T-helper 2 cell (primary cell): ENCODE results near the gene TERF2IP.
A peak's percentile ranks its signal among the peaks of the same experiment; 100 is the strongest.

Experiments
- DNase-seq, 5 experiments: peaks; one replicate each; pipeline versions ENCODE4 v3.0.0 to v3.0.0-alpha.2; 2012 to 2022
- total RNA-seq, 2 donors: gene quantifications; one replicate each; lab custom pipeline; 2026; lab: John Stamatoyannopoulos, UW

The TERF2IP gene, protein sequence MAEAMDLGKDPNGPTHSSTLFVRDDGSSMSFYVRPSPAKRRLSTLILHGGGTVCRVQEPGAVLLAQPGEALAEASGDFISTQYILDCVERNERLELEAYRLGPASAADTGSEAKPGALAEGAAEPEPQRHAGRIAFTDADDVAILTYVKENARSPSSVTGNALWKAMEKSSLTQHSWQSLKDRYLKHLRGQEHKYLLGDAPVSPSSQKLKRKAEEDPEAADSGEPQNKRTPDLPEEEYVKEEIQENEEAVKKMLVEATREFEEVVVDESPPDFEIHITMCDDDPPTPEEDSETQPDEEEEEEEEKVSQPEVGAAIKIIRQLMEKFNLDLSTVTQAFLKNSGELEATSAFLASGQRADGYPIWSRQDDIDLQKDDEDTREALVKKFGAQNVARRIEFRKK
- 152 to 173 reads per million in 2 donors for total RNA-seq

GRCh38 chr16:75647492-75648264 lies at the start of gene TERF2IP, which contains the start of gene KARS1:
Gene TERF2IP, plus strand, starts transcription at chr16:75647773. Its CDS starts 110 bp downstream, at chr16:75647883.
Gene KARS1, minus strand, starts transcription at chr16:75647665. Its CDS starts 26 bp downstream, at chr16:75647639.
- DNase-seq, result peak; percentile 89 to 98 (median 93)

DNA sequence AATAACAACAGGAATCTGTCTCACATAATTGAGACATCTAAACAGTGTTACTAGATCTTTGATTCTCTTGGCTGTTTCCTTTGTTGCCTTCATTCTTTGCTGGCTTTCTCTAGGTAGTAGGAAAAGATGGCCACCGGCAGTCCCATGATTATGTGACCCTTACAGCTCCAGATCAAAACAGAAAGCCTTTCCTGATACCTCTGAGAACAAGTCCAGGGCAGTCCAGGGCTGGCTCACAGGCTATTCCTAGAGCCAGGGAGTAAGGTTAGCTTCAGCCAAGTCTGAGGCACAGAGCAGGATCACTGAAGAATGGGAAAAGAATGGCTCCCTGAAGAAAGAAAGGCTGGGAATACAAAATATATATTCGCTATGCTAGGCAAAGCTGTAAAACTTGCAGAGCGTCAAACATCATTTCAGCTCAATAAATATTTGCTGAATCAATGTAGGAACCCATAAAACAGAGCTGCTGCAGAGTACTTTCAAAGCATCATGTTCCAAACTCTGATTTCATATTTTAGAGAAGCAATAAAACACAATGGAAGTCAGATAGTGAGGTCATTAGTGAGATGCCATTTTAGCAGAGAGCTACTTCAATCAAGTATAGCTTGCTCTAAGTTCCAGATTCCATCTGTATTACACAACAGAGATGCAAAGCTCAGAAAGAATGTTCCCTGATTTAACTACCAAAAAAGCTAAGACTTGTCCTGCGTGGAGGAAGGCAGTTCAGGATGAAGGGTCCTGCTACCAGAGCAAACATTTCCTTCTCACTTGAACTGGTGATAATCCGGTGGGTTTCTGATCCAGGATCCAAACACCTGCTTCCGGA lies 47.9 kb upstream of the TERF2IP start:
- DNase-seq, result no peak

GRCh38 chr16:75603241-75603640 lies 44.3 kb upstream of the TERF2IP start:
- DNase-seq, result no peak

GRCh38 chr16:75606507-75606906 lies 41.1 kb upstream of the TERF2IP start:
- DNase-seq, result no peak

DNA sequence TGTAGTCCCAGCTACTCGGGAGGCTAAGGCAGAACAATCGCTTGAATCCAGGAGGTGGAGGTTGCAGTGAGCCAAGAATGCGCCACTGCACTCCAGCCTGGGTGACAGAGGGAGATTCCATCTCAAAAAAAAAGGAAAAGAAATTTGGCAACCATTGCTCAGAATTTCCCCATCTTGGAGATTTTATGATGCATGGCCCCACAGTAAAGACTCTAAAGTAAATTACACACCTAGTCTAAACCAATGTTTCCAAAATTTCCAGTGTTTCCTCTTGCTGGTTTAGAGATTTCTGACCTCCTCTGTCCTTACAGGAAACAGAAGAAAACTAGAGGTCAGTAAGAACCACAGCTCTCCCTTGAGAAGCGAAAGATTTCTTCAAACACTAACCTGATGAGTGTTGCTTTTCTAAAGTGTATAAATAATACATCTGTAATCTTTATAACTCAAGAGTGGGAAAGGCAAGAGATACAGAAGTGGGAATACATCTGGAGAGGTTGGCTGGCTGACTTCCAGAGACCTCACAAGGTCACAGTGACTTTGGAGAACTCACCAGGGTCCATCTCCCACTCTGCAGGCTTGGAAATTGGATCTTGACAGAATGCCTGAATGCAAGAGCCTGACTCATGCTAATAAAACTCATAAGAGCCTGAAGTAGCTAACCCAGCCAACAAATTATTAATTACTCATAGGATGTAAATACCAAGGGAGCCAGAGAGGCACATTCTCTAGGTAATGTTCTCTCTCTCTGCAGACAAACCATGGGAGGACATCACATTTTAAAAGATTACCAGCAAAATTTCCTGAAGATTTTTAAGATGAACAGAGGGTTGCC lies 33.3 kb upstream of the TERF2IP start:
- no peak for DNase-seq

DNA sequence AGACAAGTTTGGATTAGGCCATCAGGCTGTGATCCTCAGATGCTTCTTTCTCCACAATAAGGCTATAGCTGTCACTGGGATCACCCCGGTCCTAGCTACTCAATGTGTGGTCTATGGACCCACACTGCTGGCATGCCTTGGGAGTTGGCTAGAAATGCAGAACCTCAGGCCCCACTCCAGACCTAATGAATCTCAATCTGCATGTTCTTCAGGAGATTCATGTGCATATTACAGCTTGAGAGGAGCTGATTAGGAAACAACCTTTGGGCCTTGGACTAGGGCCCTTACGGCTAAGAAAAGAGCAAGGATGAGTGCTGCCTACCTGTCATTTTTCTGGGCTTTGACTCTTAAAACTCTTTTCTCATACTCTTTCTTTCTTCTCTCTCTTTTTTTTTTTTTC lies 32.0 kb upstream of the TERF2IP start:
- DNase-seq, result no peak

DNA sequence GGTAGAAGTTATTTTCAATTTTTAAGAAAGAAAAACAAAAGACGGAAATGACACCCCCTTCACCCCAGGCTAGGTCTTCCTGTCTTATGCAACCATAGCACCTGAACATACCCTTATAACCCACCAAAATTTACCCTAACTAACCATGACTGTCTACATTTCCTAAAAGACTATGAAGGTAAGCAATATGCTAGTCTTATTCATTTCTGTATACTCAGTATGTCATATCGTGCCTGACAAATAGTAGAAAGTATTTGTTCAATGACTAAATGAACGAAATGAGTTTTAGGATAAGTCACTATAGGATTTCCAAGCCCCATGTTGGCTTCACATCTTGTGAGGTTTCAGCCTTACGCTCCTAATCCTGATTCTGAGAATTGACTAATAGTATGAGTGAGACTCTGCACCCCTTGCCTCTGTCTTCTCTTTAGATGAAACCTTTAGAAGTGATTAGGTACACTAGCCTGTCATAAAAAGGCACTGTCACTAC lies 31.0 kb upstream of the TERF2IP start:
- DNase-seq, result peak in 2 of 5 experiments; percentile 73 to 74

DNA sequence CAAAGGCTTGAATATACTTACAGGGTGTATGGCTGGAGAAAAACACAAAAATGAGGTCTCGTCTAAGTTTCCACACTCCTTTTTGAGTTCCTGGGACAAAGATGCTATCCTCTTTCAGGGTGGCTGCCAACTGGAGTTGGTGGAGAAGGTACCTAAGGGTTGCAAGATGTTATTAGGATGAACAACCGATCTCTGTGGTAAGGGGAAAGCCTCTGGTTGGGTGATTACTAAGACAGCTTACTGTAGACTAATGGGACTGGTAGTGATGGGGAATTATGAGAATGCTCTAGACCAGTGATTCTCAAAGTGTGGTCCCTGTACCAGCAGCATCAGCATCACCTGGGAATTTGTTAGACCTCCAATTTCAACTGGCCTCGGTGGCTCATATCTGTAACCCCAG lies 30.5 kb upstream of the TERF2IP start:
- DNase-seq, result no peak

DNA sequence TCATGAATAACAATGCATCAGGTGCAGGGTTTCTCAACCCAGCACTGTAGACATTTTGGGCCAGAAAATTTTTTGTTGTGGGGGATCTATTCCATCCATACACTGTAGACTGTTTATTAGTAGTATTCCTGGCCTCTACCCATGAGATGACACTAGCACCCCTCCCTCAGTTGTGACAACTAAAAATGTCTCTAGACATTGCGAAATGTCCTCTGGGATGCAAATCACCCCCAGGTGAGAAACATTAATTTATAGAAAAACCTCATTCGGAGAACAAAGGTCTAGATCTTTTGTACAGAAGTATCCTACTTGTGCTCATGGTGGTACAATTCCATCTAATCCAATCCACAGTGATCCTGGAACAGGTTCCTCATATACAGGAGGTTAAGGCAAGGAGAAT lies 28.8 kb upstream of the TERF2IP start:
- DNase-seq, result no peak

DNA sequence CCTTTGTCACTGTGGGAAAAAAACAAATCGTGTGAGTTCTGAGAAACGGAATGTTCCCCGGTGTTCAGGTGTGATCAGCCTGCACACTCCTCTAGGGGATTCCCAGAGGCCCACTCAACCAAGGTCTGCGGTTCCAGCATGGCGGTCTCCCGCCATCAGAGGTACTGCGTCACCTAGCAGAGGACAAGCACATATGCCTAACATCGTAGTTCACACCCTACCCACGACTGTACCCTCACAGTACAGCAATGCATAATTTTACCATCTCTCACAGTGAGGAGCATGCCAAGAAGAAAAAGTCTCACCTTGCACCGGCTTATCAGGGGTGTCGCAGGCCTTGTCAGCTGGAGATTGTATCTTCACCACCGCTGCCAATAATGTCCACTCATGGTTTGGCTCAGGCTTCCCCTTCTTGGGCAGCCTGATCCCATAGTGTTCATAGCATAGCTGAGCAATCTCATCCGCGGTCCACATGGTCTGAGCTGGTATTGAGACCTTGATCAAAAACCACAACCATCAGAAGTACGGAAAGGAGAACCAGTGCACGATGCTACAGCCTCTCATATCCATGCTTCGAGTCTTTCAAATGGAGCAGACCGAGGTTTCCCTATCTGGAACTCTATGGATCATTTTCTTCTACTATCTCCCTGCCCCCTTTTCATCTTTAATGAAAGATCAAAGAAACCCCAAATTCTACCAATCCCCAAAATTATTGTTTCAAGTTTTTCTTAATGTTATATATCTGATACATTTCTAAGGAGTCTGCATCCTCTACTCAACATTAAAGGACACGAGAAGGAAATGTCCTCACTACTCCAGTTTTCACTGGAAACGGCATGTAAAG lies 27.0 kb upstream of the TERF2IP start:
- peak in 2 of 5 experiments; percentile 33 to 95 for DNase-seq

GRCh38 chr16:75621170-75621477 lies 26.4 kb upstream of the TERF2IP start:
- peak in 1 of 5 experiments; percentile 45 for DNase-seq

DNA sequence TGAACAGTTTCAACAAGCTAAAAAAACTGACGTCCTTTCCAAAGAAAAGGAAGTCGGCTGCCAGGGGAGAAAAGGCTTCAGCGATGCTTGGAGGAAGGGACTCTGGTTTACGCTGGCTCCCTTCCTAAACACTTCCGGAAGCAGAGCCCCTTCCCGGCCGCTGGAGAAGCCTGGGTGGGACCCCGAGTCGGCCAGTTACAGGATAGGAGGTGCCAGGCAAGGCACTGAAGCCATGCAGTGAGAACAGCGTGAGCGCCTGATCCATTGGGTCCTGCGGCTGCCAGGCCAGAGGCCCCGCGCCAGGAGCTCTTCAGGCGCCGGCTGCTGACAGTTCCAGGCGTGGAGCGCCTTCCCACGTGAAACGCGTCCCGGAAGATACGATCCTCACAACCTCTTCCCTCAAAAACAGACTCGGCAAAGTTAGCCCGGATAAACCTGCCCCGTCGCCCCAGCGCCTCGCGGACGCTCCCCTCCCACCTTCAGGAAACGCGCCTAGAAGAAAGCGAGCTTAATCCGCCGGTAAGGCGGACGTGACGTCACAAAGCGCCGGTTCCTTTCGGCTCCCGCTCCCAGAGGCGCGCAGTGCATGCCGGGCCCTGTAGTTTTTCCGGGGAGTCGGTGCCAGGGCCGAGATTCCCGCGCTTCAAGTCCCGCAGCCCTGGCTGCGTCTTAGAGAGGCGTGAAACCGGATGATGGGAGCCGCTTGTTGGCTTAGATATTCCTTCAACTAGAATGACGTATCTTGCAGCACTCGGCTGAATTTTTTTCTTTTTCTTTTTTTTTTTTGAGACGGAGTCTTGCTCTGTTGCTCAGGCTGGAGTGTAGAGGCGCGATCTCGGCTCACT lies 24.6 kb upstream of the TERF2IP start, which contains the start of gene ADAT1:
Gene ADAT1 (minus strand): TSS at position 521 of the 845 bp plus-strand sequence. CDS start 2,482 bp downstream, outside the sequence.
- peak; percentile 91 to 99 (median 98) for DNase-seq

DNA sequence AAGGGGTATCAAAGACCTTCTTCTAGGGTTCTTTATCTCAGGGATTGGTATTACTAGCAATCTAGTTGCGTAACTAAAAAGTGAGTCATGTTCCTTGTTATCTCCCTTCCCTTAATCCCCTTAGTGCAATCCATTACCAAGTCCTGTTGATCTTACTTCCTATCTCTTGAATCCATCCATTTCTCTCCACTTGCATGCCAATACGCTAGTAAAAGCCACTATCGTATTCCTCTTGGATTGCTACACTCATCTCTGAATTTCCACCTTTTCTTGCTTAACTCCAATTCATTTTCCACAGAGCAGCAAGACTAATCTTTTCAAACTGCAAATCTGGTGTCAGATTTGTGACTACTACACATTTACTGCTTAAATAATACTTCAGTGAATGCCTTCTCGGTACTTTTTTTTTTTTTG lies 22.6 kb upstream of the TERF2IP start:
- no peak for DNase-seq

DNA sequence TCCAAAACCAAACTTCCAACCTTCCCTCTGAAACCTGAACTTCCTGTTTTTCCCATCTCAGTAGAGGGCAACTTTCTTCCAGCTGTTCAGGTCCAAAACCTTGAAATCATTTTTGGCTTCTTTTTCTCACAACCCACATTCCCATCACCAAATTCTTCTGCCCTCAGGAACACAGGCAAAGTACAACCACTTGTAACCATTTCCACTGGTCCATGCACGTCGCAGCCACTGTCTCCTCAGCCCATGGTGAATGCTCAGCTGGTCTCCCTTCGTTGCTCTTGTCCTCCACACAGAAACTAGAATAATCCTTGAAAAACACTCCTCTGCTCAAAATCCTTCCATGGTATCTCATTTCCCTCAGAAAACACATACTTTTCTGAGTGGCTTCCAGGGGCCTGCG lies 20.8 kb upstream of the TERF2IP start:
- no peak for DNase-seq

DNA sequence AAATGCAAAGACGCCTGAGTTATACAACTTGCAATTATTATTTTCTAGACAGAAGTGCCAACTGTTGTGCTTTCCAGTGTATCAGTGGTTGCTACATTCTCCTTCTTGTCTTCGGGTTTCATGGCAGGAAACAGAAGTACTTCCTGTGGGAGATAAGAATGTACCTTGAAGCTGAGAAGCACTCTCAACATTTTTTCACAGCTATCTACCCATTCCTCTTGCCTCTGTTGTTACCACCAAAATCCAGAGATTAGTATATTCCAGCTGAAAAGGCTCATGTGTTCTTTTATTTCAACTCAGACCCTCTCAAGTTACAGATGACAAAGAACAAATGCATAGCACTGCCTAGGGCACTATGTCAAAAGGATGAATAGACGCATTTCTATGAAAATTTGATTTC lies 19.7 kb upstream of the TERF2IP start:
- peak in 2 of 5 experiments; percentile 36 to 72 for DNase-seq

DNA sequence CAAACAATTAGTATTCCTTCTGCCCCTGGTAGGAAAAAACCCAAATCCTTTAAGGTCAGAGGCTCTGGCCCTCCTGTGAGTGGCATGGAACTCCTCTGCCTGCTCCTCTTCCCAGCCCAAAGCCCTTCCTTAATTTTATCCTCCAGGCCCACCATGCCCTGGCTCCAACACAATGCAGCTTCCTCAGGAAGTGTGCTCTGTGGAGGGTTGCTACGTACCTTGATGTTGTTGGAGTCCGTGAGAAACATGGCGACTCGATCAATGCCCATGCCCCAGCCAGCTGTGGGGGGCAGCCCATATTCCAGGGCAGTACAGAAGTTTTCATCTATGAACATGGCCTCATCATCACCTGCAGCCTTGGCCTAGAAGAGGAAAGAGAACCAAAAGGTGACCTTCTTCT lies 19.2 kb upstream of the TERF2IP start:
- DNase-seq, result no peak

DNA sequence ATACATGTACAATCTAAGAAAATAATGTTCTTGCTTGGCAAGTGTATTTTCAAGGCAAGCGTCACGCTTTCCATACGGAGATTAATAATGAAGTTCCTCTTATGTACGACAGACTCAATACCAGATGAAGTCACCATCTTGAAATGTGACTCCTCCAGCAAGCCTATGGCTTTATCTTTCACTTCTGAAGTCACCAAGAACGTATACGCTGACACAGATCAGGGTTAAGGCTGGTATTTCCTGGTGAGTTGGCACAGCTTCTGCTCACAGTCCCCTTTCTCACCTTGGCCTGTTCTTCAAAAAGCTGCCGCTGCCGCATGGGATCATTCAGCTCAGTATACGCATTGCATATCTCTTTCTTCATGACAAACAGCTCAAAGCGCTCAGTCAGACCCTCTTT lies 18.4 kb upstream of the TERF2IP start:
- no peak for DNase-seq

- no peak for DNase-seq
Measured at GRCh38 chr16:75630052-75630451, 17.5 kb upstream of the TERF2IP start.

GRCh38 chr16:75632857-75633256 lies 14.7 kb upstream of the TERF2IP start:
- DNase-seq, result no peak

DNA sequence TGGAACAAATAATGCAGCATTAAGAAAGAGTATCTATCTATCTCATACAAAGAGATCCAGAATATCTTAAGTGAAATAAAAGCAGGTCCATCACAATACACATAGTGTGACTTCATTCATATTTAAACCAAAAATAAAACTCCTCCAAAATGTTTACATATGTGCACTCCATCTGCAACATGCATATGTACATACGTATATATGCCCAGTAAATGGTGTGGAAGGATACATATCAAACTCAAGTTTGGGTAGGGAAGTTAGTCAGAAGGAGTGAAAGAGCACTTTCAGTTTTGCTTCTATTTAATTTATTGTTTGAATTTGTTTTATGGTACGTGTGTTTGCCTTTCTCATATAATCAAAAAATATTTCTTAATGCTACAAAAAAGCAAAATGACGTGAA lies 12.5 kb upstream of the TERF2IP start:
- no peak for DNase-seq
